Gastrocnemius medialis (tissue), 4 donors: Measurements from ENCODE around the gene KIF4A.

ENCODE experiments used
- CTCF ChIP-seq, 5 experiments: fragments of 450-650 bp in 3 of 5; fragments of 200-600 bp in 2 of 5; sonication (generic) in 2 of 5; IDR thresholded peaks in 4 of 5; conservative IDR thresholded peaks in 1 of 5; 1 replicate in 4 of 5; 2 replicates in 1 of 5; pipeline ENCODE4 v1.5.1; 2016 to 2019; ENCODE audit warnings: antibody characterized with exemption in 5 of 5, mild to moderate bottlenecking in 3 of 5, moderate library complexity in 3 of 5
- POLR2A ChIP-seq, 2 donors: fragments of 450-650 bp; IDR thresholded peaks; one replicate each; pipeline ENCODE4 v1.6.1; 2017; ENCODE audit warnings: antibody characterized with exemption in 2 of 2, mild to moderate bottlenecking in 2 of 2, moderate library complexity in 2 of 2

- TF ChIP-seq CTCF (IDR thresholded peaks at IDR 0.05 in 4 of 5, conservative IDR thresholded peaks at IDR 0.05 in 1 of 5) (no peak), POLR2A (IDR thresholded peaks at IDR 0.05) (no peak)
Measured at GRCh38 chrX:70254909-70255308, 35.0 kb upstream of the KIF4A start.
